H1 (cell line): ENCODE results near the gene SEC16A. TPM values are rescaled to one million over a fixed set of nuclear protein-coding genes. Genes with fewer than 3 reads are reported as not detected.

ENCODE experiments used
- CTCF ChIA-PET: fragments of 300-600 bp; sonication (Branson Sonifier 250); formaldehyde crosslinking; loops from one replicate; lab custom pipeline; 2021; ENCODE audit not compliant: partially characterized antibody; lab: Charles Lee
- POLR2A ChIA-PET: fragments of 300-600 bp; sonication (Branson Sonifier 250); formaldehyde crosslinking; loops from one replicate; lab custom pipeline; 2021; ENCODE audit warnings: inconsistent platforms; ENCODE audit not compliant: partially characterized antibody; lab: Charles Lee
- DNase-seq, 2 experiments: peaks; one replicate each; pipeline versions ENCODE4 v3.0.0 to v3.0.0-alpha.2; 2010 to 2022; ENCODE audit warnings: low spot score in 2 of 2, low read depth in 1 of 2, mixed read lengths in 1 of 2
- FAIRE-seq: peaks from 2 replicates; lab custom pipeline; 2011; peaks lifted over from hg19 to GRCh38; lab: Jason Lieb, UNC
- H2AFZ ChIP-seq: 2 replicates; pipeline ENCODE4 v1.8.1; 2012; ENCODE audit warnings: low read length, inconsistent platforms
- H2AK5ac ChIP-seq: 2 replicates; pipeline ENCODE4 v1.6.1; 2013; ENCODE audit warnings: low read depth, low read length
- H2BK120ac ChIP-seq: replicated peaks from 2 replicates; pipeline ENCODE3; 2013; ENCODE audit warnings: low read depth, low read length, inconsistent platforms
- H2BK12ac ChIP-seq: 2 replicates; pipeline ENCODE4 v1.6.1; 2013; ENCODE audit warnings: low read depth, low read length
- H2BK15ac ChIP-seq: 2 replicates; pipeline ENCODE4 v1.6.1; 2013; ENCODE audit warnings: low read length
- H2BK20ac ChIP-seq: 2 replicates; pipeline ENCODE4 v1.6.1; 2013; ENCODE audit warnings: low read length
- H2BK5ac ChIP-seq: 2 replicates; pipeline ENCODE4 v1.6.1; 2013; ENCODE audit warnings: low read depth, low read length
- H3K14ac ChIP-seq: 2 replicates; pipeline ENCODE4 v1.6.1; 2013; ENCODE audit warnings: inconsistent platforms; ENCODE audit not compliant: insufficient read length
- H3K18ac ChIP-seq: 2 replicates; pipeline ENCODE4 v1.6.1; 2013; ENCODE audit warnings: low read length; ENCODE audit errors: extremely low read depth
- H3K23ac ChIP-seq: 2 replicates; pipeline ENCODE4 v1.6.1; 2013; ENCODE audit warnings: inconsistent platforms; ENCODE audit not compliant: insufficient read length
- H3K23me2 ChIP-seq: 2 replicates; pipeline ENCODE4 v1.6.1; 2013; ENCODE audit warnings: low read depth, low read length
- H3K27ac ChIP-seq: 2 replicates; pipeline ENCODE4 v1.6.1; 2011; ENCODE audit warnings: low read depth, low read length, inconsistent platforms
- H3K27me3 ChIP-seq, 4 experiments: replicated peaks in 1 of 4; 1 replicate in 1 of 4; 2 replicates in 3 of 4; pipeline versions ENCODE4 v1.6.1 to v1.8.1; 2011 to 2013; ENCODE audit warnings: low read length in 3 of 4, mild to moderate bottlenecking in 3 of 4, inconsistent platforms in 2 of 4, mixed read lengths in 2 of 4, moderate library complexity in 1 of 4; ENCODE audit not compliant: control insufficient read depth in 3 of 4, insufficient read depth in 3 of 4; ENCODE audit errors: extremely low read depth in 1 of 4
- H3K36me3 ChIP-seq, 4 experiments: 2 replicates each; pipeline versions ENCODE4 v1.6.1 to v1.8.1; 2011 to 2013; ENCODE audit warnings: mild to moderate bottlenecking in 4 of 4, low read length in 3 of 4, moderate library complexity in 2 of 4, control low read depth in 1 of 4, inconsistent platforms in 1 of 4; ENCODE audit not compliant: insufficient read depth in 4 of 4, control insufficient read depth in 2 of 4
- H3K4ac ChIP-seq: replicated peaks from 2 replicates; pipeline ENCODE3; 2013; ENCODE audit warnings: low read length, low read depth, mixed read lengths, inconsistent platforms; ENCODE audit not compliant: insufficient read length
- H3K4me1 ChIP-seq, 4 experiments: replicated peaks in 1 of 4; 1 replicate in 1 of 4; 2 replicates in 3 of 4; pipeline versions ENCODE4 v1.6.1 to v1.8.1; 2011 to 2013; ENCODE audit warnings: low read length in 3 of 4, inconsistent platforms in 2 of 4, mixed read lengths in 1 of 4; ENCODE audit not compliant: insufficient read depth in 4 of 4, control insufficient read depth in 3 of 4
- H3K4me2 ChIP-seq, 2 experiments: 2 replicates each; pipeline versions ENCODE4 v1.6.1 to v1.8.1; 2011 to 2013; ENCODE audit warnings: low read depth in 2 of 2, low read length in 2 of 2, control low read depth in 1 of 2, inconsistent platforms in 1 of 2, mild to moderate bottlenecking in 1 of 2; ENCODE audit not compliant: insufficient read depth in 1 of 2
- H3K4me3 ChIP-seq, 4 experiments: fragments of 200-600, 300-600 bp in 1 of 4; sonication (generic), shearing (Covaris generic), sonication (Bioruptor Twin) in 1 of 4; 2 replicates each; pipeline versions ENCODE4 v1.5.1 to v1.8.1; 2011 to 2016; ENCODE audit warnings: low read length in 4 of 4, low read depth in 3 of 4, control low read depth in 2 of 4, inconsistent platforms in 2 of 4, mild to moderate bottlenecking in 2 of 4, mixed read lengths in 1 of 4, moderate library complexity in 1 of 4; ENCODE audit not compliant: insufficient read depth in 2 of 4; ENCODE audit errors: extremely low read depth in 1 of 4
- H3K56ac ChIP-seq: replicated peaks from 2 replicates; pipeline ENCODE3; 2013; ENCODE audit warnings: low read depth, mild to moderate bottlenecking, mixed read lengths, low read length, inconsistent platforms; ENCODE audit not compliant: insufficient read length
- H3K79me1 ChIP-seq: 2 replicates; pipeline ENCODE4 v1.6.1; 2013; ENCODE audit warnings: low read depth, low read length, control low read depth
- H3K79me2 ChIP-seq, 2 experiments: 2 replicates each; pipeline versions ENCODE4 v1.6.1 to v1.8.1; 2012 to 2013; ENCODE audit warnings: low read length in 2 of 2, mild to moderate bottlenecking in 2 of 2, inconsistent platforms in 1 of 2; ENCODE audit not compliant: insufficient read depth in 2 of 2, control insufficient read depth in 1 of 2
- H3K9ac ChIP-seq, 4 experiments: replicated peaks in 1 of 4; 1 replicate in 1 of 4; 2 replicates in 3 of 4; pipeline versions ENCODE4 v1.6.1 to v1.8.1; 2011 to 2013; ENCODE audit warnings: low read depth in 3 of 4, low read length in 3 of 4, control low read depth in 2 of 4, mild to moderate bottlenecking in 2 of 4, moderate library complexity in 2 of 4, inconsistent platforms in 1 of 4; ENCODE audit errors: extremely low read depth in 1 of 4
- H3K9me3 ChIP-seq, 2 experiments: 2 replicates each; pipeline versions ENCODE4 v1.6.1 to v1.8.1; 2012 to 2013; ENCODE audit warnings: mild to moderate bottlenecking in 2 of 2, moderate library complexity in 2 of 2, control low read depth in 1 of 2, inconsistent platforms in 1 of 2, low read depth in 1 of 2, low read length in 1 of 2, mixed read lengths in 1 of 2; ENCODE audit not compliant: insufficient read depth in 2 of 2
- H4K20me1 ChIP-seq, 2 experiments: replicated peaks in 1 of 2; 2 replicates each; pipeline versions ENCODE3 to v1.8.1; 2011 to 2013; ENCODE audit warnings: inconsistent platforms in 2 of 2, low read length in 2 of 2, mild to moderate bottlenecking in 1 of 2; ENCODE audit not compliant: insufficient read depth in 2 of 2, control insufficient read depth in 1 of 2
- H4K5ac ChIP-seq: 2 replicates; pipeline ENCODE4 v1.6.1; 2013; ENCODE audit warnings: low read length, low read depth, mixed read lengths, inconsistent platforms; ENCODE audit not compliant: insufficient read length
- H4K8ac ChIP-seq: 2 replicates; pipeline ENCODE4 v1.8.0; 2013; ENCODE audit warnings: mild to moderate bottlenecking, moderate library complexity, low read length, inconsistent platforms; ENCODE audit not compliant: insufficient read depth; ENCODE audit errors: extremely low read depth
- H4K91ac ChIP-seq: replicated peaks from 2 replicates; pipeline ENCODE3; 2013; ENCODE audit warnings: low read length, mixed read lengths, inconsistent platforms; ENCODE audit not compliant: insufficient read length
- WGBS, 2 experiments: shearing (Covaris generic) in 1 of 2; methylation state at CpG; one replicate each; pipeline versions ENCODE4 v1.1.6 to v1.1.7; 2013 to 2015; ENCODE audit warnings: low lambda C conversion rate in 2 of 2, mixed read lengths in 2 of 2, inconsistent platforms in 1 of 2, low coverage in 1 of 2, missing lambda C conversion rate in 1 of 2; ENCODE audit not compliant: insufficient replicate concordance in 2 of 2, insufficient coverage in 1 of 2, insufficient read length in 1 of 2; ENCODE audit errors: extremely low coverage in 1 of 2, missing lambda C conversion rate in 1 of 2; 5-methylcytosine and 5-hydroxymethylcytosine counted together
- polyA plus RNA-seq, 7 experiments: library from polyadenylated mRNA; depleted of rRNA in 3 of 7; stranded (reverse) in 5 of 7; unstranded in 2 of 7; fragments of >200 nt in 5 of 7; fragments of 200-250 nt in 2 of 7; gene quantifications; 1 replicate in 5 of 7; 2 replicates in 1 of 7; 4 replicates in 1 of 7; pipeline versions ENCODE4 v1.2.1 to v1.2.3, GENCODE V29; 2011 to 2013; ENCODE audit warnings: missing spikeins in 2 of 7, mixed read lengths in 2 of 7
- total RNA-seq: library from RNA; stranded (reverse); fragmentation: NEBNext Ultra II Directional; extraction: Animal tissue kit (Norgen Biotek cat#: 25700); gene quantifications from 2 replicates; pipeline ENCODE4 v1.2.1, GENCODE V29; 2021

Gene SEC16A
- total and polyA plus RNA-seq, 2 of the 8 experiments (the other 6 are each of a cell fraction or from before 2014, with no cell fraction given), result 21.6 to 49.0 TPM

DNA sequence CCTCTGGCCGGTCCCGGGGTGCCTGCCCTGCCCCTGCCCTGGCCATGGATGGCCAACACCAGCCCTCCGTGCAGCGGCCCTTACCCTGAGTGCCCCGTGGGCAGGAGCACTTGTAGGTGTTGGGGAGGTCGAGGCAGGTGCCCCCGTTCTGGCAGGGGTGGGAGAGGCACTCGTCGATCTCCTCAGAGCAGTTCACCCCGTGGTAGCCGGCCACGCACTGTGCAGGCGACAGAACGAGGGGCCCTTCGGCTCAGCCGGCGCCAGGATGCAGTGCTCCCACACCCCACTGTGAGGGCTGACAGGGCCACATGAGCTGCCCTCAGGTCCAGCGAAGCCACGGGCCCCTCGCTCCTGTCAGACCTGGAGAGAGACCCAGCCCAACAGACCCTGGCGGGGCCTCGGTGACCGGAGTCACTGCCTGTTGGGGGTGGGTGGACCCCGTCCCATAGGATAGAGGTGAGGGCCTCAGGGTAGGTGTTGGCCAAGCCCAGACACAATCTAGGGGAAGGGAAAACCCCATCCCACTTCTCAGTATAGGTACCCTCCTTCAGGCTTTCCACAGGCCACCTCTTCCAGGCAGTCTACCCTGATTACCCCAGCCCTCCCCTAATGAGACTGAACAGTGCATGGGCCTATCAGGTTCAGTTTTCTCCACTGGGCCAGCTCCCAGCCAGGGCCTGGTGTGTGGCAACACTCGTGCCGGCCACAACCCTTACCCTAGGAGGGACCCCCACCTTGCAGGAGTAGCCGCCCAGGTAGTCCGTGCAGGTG lies 24.6 kb upstream of the SEC16A start:
- no peak overlapping the region for H2BK5ac ChIP-seq
- no peak overlapping the region for H3K4ac ChIP-seq
- no peak overlapping the region for H4K91ac ChIP-seq
- H2BK15ac ChIP-seq, result no peak overlapping the region
- no peak overlapping the region for H3K23ac ChIP-seq
- FAIRE-seq (no peak), DNase-seq (no peak)
- H3K4me3 ChIP-seq, result no peak overlapping the region
- H3K9ac ChIP-seq, result no peak overlapping the region
- H4K20me1 ChIP-seq, result peaks cover 2 to 19% of the 10 kb centered on the region in 2 experiments
- no peaks in the 10 kb centered on the region for H3K79me2 ChIP-seq
- 0 out of 2 replicates have a peak overlapping the region, but pooled peaks have one; percentile 25 for H4K8ac ChIP-seq
- H2AFZ ChIP-seq, result no peak overlapping the region
- H3K4me1 ChIP-seq, result no peaks in the 10 kb centered on the region
- no peak overlapping the region for H3K4me2 ChIP-seq
- no peaks in the 10 kb centered on the region for H3K79me1 ChIP-seq
- peaks cover 37 to 93% (median 60%) of the 10 kb centered on the region in 4 experiments for H3K36me3 ChIP-seq
- no peaks in the 10 kb centered on the region for H3K9me3 ChIP-seq
- CTCF ChIA-PET, result interaction anchor here (1.2 to 2.0 kb wide), 4 partner anchors 19 to 124 kb away, joined by 3 to 9 read pairs (median 3); no protein-coding TSS in a partner anchor
- H4K5ac ChIP-seq, result no peak overlapping the region
- 97% methylated on average over 19 of the region's 28 CpGs; no CpG with 5 or more reads in 1 of the 2 experiments for WGBS, 2 experiments
- no peak overlapping the region for H2BK120ac ChIP-seq
- no peak overlapping the region for H2BK12ac ChIP-seq
- H3K18ac ChIP-seq, result no peak overlapping the region
- no peak overlapping the region for H3K27ac ChIP-seq
- H3K23me2 ChIP-seq, result no peaks in the 10 kb centered on the region
- no peak overlapping the region for H3K14ac ChIP-seq
- POLR2A ChIA-PET, result interaction anchor here (1.3 kb wide), 1 partner anchor 9 kb away, joined by 6 read pairs; no protein-coding TSS in a partner anchor
- no peak overlapping the region for H2BK20ac ChIP-seq
- H3K56ac ChIP-seq, result no peak overlapping the region
- no peak overlapping the region for H2AK5ac ChIP-seq
- H3K27me3 ChIP-seq, result no peaks in the 10 kb centered on the region
